GM23248 (cell line): ENCODE measurements around the gene RUNX3. TPM values are rescaled to one million over a fixed set of nuclear protein-coding genes. Genes with fewer than 3 reads are reported as not detected.
A peak's percentile ranks its signal among the peaks of the same experiment; 100 is the strongest.

Experiments
- DNase-seq: peaks from one replicate; pipeline ENCODE4 v3.0.0-alpha.2; 2015
- H2AFZ ChIP-seq: fragments of 200-600 bp; sonication (generic); 2 replicates; pipeline ENCODE4 v1.6.1; 2016; ENCODE audit warnings: antibody characterized with exemption
- H3F3A ChIP-seq: fragments of 200-600 bp; sonication (generic); 2 replicates; pipeline ENCODE4 v1.6.1; 2016; ENCODE audit warnings: mild to moderate bottlenecking, antibody characterized with exemption, mixed run types; ENCODE audit not compliant: insufficient read depth
- H3K27ac ChIP-seq: fragments of 200-600 bp; sonication (generic); 2 replicates; pipeline ENCODE4 v1.5.1; 2016; ENCODE audit warnings: mild to moderate bottlenecking
- H3K27me3 ChIP-seq: fragments of 200-600 bp; sonication (generic); replicated peaks from 2 replicates; pipeline ENCODE4 v1.6.1; 2016; ENCODE audit warnings: mild to moderate bottlenecking; ENCODE audit not compliant: insufficient read depth
- H3K36me3 ChIP-seq: fragments of 200-600 bp; sonication (generic); 2 replicates; pipeline ENCODE4 v1.6.1; 2016; ENCODE audit warnings: low read depth, mild to moderate bottlenecking
- H3K4me1 ChIP-seq: fragments of 200-600 bp; sonication (generic); 2 replicates; pipeline ENCODE4 v1.6.1; 2016; ENCODE audit warnings: mild to moderate bottlenecking; ENCODE audit not compliant: insufficient read depth
- H3K4me2 ChIP-seq: fragments of 200-600 bp; sonication (generic); one replicate; pipeline ENCODE4 v1.6.1; 2016; ENCODE audit warnings: mild to moderate bottlenecking; ENCODE audit not compliant: unreplicated experiment
- H3K4me3 ChIP-seq: fragments of 200-600 bp; sonication (generic); 2 replicates; pipeline ENCODE4 v1.5.1; 2016; ENCODE audit warnings: mild to moderate bottlenecking
- H3K79me2 ChIP-seq: fragments of 200-600 bp; sonication (generic); 2 replicates; pipeline ENCODE4 v1.6.1; 2016; ENCODE audit warnings: mild to moderate bottlenecking; ENCODE audit not compliant: insufficient read depth
- H3K9ac ChIP-seq: fragments of 200-600 bp; sonication (generic); 2 replicates; pipeline ENCODE4 v1.6.1; 2016; ENCODE audit warnings: mild to moderate bottlenecking
- H3K9me2 ChIP-seq: fragments of 200-600 bp; sonication (generic); 2 replicates; pipeline ENCODE4 v1.6.1; 2016; ENCODE audit warnings: mixed run types, mild to moderate bottlenecking, moderate library complexity; ENCODE audit not compliant: insufficient read depth
- H3K9me3 ChIP-seq: fragments of 200-600 bp; sonication (generic); one replicate; pipeline ENCODE4 v1.6.1; 2017; ENCODE audit warnings: low read depth
- H4K20me1 ChIP-seq: fragments of 200-600 bp; sonication (generic); 2 replicates; pipeline ENCODE4 v1.6.0; 2016; ENCODE audit not compliant: insufficient read depth
- EZH2 ChIP-seq: fragments of 200-600 bp; sonication (generic); IDR thresholded peaks from 2 replicates; pipeline ENCODE4 v1.6.1; 2018; ENCODE audit warnings: antibody characterized with exemption, mild to moderate bottlenecking; ENCODE audit not compliant: insufficient read depth, poor library complexity, severe bottlenecking
- EZH2phosphoT487 ChIP-seq: fragments of 200-600 bp; sonication (generic); IDR thresholded peaks from 2 replicates; pipeline ENCODE4 v1.6.1; 2018; ENCODE audit warnings: antibody characterized with exemption, moderate library complexity, mild to moderate bottlenecking, low read depth; ENCODE audit not compliant: insufficient read depth
- WGBS, 2 experiments: methylation state at CpG; one replicate each; pipeline ENCODE4 v1.1.6; 2015 to 2017; ENCODE audit warnings: low lambda C conversion rate in 2 of 2, low coverage in 1 of 2; ENCODE audit errors: missing lambda C conversion rate in 2 of 2; 5-methylcytosine and 5-hydroxymethylcytosine counted together
- in situ Hi-C: fragments of 300-500 bp; cut with MboI; formaldehyde crosslinking; loops from 2 replicates; pipeline ENCODE4 v1.15.0; 2020
- polyA plus RNA-seq: library from polyadenylated mRNA; unstranded; fragments of >200 nt; fragmentation: Nextera tagmentation; extraction: Ambion mirVana; gene quantifications from 2 replicates; pipeline ENCODE4 v1.2.1, GENCODE V29; 2016
- total RNA-seq: library from RNA; depleted of rRNA; stranded (reverse); fragments of >200 nt; shearing (Covaris generic); gene quantifications from 2 replicates; pipeline ENCODE4 v1.2.3, GENCODE V29; 2014

The RUNX3 gene
- total and polyA plus RNA-seq, 2 experiments from 2014 or later = 0.43 to 1.4 TPM

- Histone ChIP-seq H3K27ac (no peak overlapping the region), H3K4me3 (no peak overlapping the region), H3K36me3 (no peaks in the 10 kb centered on the region), H3K27me3 (peaks cover under 1% of the 10 kb centered on the region; the same call in 1 of the 2 replicates), H3K4me2 (no peak overlapping the region), H3K79me2 (no peaks in the 10 kb centered on the region), H2AFZ (no peak overlapping the region), H3K9me3 (no peaks in the 10 kb centered on the region), H3K9ac (no peak overlapping the region), H4K20me1 (no peaks in the 10 kb centered on the region), H3K4me1 (no peaks in the 10 kb centered on the region), H3F3A (0 out of 2 replicates have a peak, but pooled peaks cover 6% of the 10 kb centered on the region), H3K9me2 (no peaks in the 10 kb centered on the region)
- in situ Hi-C loops = no loop called here
- DNase-seq = no peak
- 97 to 100% methylated on average over 14 to 17 of the region's 17 CpGs for WGBS, 2 experiments
- TF ChIP-seq EZH2 (no peak), EZH2phosphoT487 (no peak)
Observed at GRCh38 chr1:24927473-24927872, 2.6 kb downstream of the RUNX3 start.

- no peak for TF ChIP-seq EZH2
- no peak for TF ChIP-seq EZH2phosphoT487
- DNase-seq = peak; percentile 57
- no peaks in the 10 kb centered on the region for H3K9me2 ChIP-seq
- H4K20me1 ChIP-seq = no peaks in the 10 kb centered on the region
- H3K9ac ChIP-seq = no peak overlapping the region
- 54% methylated on average over 15 of the region's 15 CpGs for WGBS, 2 experiments
- no peaks in the 10 kb centered on the region; the same call in 1 of the 2 replicates for H3K27me3 ChIP-seq
- H3K4me2 ChIP-seq = peak overlapping the region; percentile 21
- H3K27ac ChIP-seq = no peak overlapping the region
- no peaks in the 10 kb centered on the region for H3K9me3 ChIP-seq
- peak overlapping the region; percentile 73 for H2AFZ ChIP-seq
- no peaks in the 10 kb centered on the region for H3K36me3 ChIP-seq
- in situ Hi-C loops = no loop called here
- no peaks in the 10 kb centered on the region for H3K79me2 ChIP-seq
- H3F3A ChIP-seq = 0 out of 2 replicates have a peak, but pooled peaks cover 6% of the 10 kb centered on the region
- no peaks in the 10 kb centered on the region for H3K4me1 ChIP-seq
- H3K4me3 ChIP-seq = peak overlapping the region; percentile 24; the same call in 1 of the 2 replicates
Observed at GRCh38 chr1:24926563-24927249, 3.4 kb downstream of the RUNX3 start.

- in situ Hi-C loops = no loop called here
- 81 to 82% methylated on average over 10 of the region's 10 CpGs for WGBS, 2 experiments
Observed at GRCh38 chr1:24925963-24926362, 4.1 kb downstream of the RUNX3 start.

GRCh38 chr1:24925082-24925779 is 4.8 kb downstream of the RUNX3 start:
- Histone ChIP-seq H3K36me3 (no peaks in the 10 kb centered on the region), H2AFZ (no peak overlapping the region), H3F3A (peaks cover 12% of the 10 kb centered on the region; the same call in 1 of the 2 replicates), H3K9ac (no peak overlapping the region), H3K4me2 (no peak overlapping the region), H3K27ac (no peak overlapping the region), H3K4me1 (peaks cover 5% of the 10 kb centered on the region), H3K9me3 (no peaks in the 10 kb centered on the region), H3K4me3 (no peak overlapping the region), H4K20me1 (no peaks in the 10 kb centered on the region), H3K27me3 (no peaks in the 10 kb centered on the region; the same call in 1 of the 2 replicates), H3K9me2 (no peaks in the 10 kb centered on the region), H3K79me2 (no peaks in the 10 kb centered on the region)
- no peak for DNase-seq
- no peak for TF ChIP-seq EZH2
- no peak for TF ChIP-seq EZH2phosphoT487
- in situ Hi-C loops = no loop called here
- 88 to 93% methylated on average over 9 to 10 of the region's 10 CpGs for WGBS, 2 experiments

More at GRCh38 chr1:24925963-24926362, 4.1 kb downstream of the RUNX3 start:
- DNase-seq = no peak
- H4K20me1 ChIP-seq = no peaks in the 10 kb centered on the region
- TF ChIP-seq EZH2 = no peak
- TF ChIP-seq EZH2phosphoT487 = no peak
- H2AFZ ChIP-seq = peak overlapping the region; percentile 73
- H3K36me3 ChIP-seq = no peaks in the 10 kb centered on the region
- H3K4me3 ChIP-seq = 0 out of 2 replicates have a peak overlapping the region, but pooled peaks have one; percentile 24
- no peak overlapping the region for H3K9ac ChIP-seq
- H3K9me2 ChIP-seq = no peaks in the 10 kb centered on the region
- no peak overlapping the region for H3K27ac ChIP-seq
- no peaks in the 10 kb centered on the region for H3K4me1 ChIP-seq
- H3F3A ChIP-seq = 0 out of 2 replicates have a peak, but pooled peaks cover 6% of the 10 kb centered on the region
- no peaks in the 10 kb centered on the region; the same call in 1 of the 2 replicates for H3K27me3 ChIP-seq
- H3K79me2 ChIP-seq = no peaks in the 10 kb centered on the region
- H3K9me3 ChIP-seq = no peaks in the 10 kb centered on the region
- peak overlapping the region; percentile 21 for H3K4me2 ChIP-seq
